ENCODE measurements around the gene TRERF1. TPM values are rescaled to one million over a fixed set of nuclear protein-coding genes. Genes with fewer than 3 reads are reported as not detected.
"Not testable (repeated sequence)": the region's sequence is repeated elsewhere in the genome, so short reads cannot be mapped to it uniquely, and the experiment has no call there.

The TRERF1 gene
- polyA plus RNA-seq (ENCODE audit: insufficient read length in 4 of 4) = 10 to 100 TPM; 12.7 to 18.7 (median 16.3) TPM

GRCh38 chr6:42451333-42452170 lies at the start of gene TRERF1:
TSS of gene TRERF1 (minus strand) at chr6:42451926. CDS start at chr6:42269590, 182,336 bp downstream.
- peak in 3 of 4 donors; percentile 46 to 71 (median 61) for DNase-seq (ENCODE audit: low read depth in 4 of 4, low spot score in 3 of 4)

GRCh38 chr6:42498473-42499128 lies 46.9 kb upstream of the TRERF1 start:
- no peak for DNase-seq (ENCODE audit: low read depth in 4 of 4, low spot score in 3 of 4)

GRCh38 chr6:42493914-42494539 lies 42.3 kb upstream of the TRERF1 start:
- DNase-seq (ENCODE audit: low read depth in 4 of 4, low spot score in 3 of 4) = no peak

- DNase-seq (ENCODE audit: low read depth in 4 of 4, low spot score in 3 of 4) = no peak
Measured at GRCh38 chr6:42488129-42488528, 36.4 kb upstream of the TRERF1 start.

- DNase-seq (ENCODE audit: low read depth in 4 of 4, low spot score in 3 of 4) = no peak
Measured at GRCh38 chr6:42484261-42484660, 32.5 kb upstream of the TRERF1 start.

GRCh38 chr6:42482174-42482573 lies 30.4 kb upstream of the TRERF1 start:
- DNase-seq (ENCODE audit: low read depth in 4 of 4, low spot score in 3 of 4) = peak in 3 of 4 donors; percentile 29 to 51 (median 50)

- no peak for DNase-seq (ENCODE audit: low read depth in 4 of 4, low spot score in 3 of 4)
Measured at GRCh38 chr6:42471714-42472113, 20.0 kb upstream of the TRERF1 start.

GRCh38 chr6:42471142-42471541 lies 19.4 kb upstream of the TRERF1 start:
- DNase-seq (ENCODE audit: low read depth in 4 of 4, low spot score in 3 of 4) = no peak

- no peak for DNase-seq (ENCODE audit: low read depth in 4 of 4, low spot score in 3 of 4)
Measured at GRCh38 chr6:42468273-42468672, 16.5 kb upstream of the TRERF1 start.

GRCh38 chr6:42467651-42468050 lies 15.9 kb upstream of the TRERF1 start:
- DNase-seq (ENCODE audit: low read depth in 4 of 4, low spot score in 3 of 4) = no peak

- not testable (repeated sequence) for DNase-seq (ENCODE audit: low read depth in 4 of 4, low spot score in 3 of 4)
Measured at GRCh38 chr6:42466470-42466869, 14.7 kb upstream of the TRERF1 start.

GRCh38 chr6:42462474-42462972 lies 10.8 kb upstream of the TRERF1 start:
- DNase-seq (ENCODE audit: low read depth in 4 of 4, low spot score in 3 of 4) = no peak

GRCh38 chr6:42460883-42461282 lies 9.2 kb upstream of the TRERF1 start:
- DNase-seq (ENCODE audit: low read depth in 4 of 4, low spot score in 3 of 4) = no peak

- DNase-seq (ENCODE audit: low read depth in 4 of 4, low spot score in 3 of 4) = no peak
Measured at GRCh38 chr6:42459888-42460287, 8.2 kb upstream of the TRERF1 start.

- DNase-seq (ENCODE audit: low read depth in 4 of 4, low spot score in 3 of 4) = no peak
Measured at GRCh38 chr6:42454428-42454791, 2.7 kb upstream of the TRERF1 start.

GRCh38 chr6:42453654-42454427 lies 2.1 kb upstream of the TRERF1 start:
- peak in 2 of 4 donors; percentile 52 to 57 for DNase-seq (ENCODE audit: low read depth in 4 of 4, low spot score in 3 of 4)

- DNase-seq (ENCODE audit: low read depth in 4 of 4, low spot score in 3 of 4) = peak; percentile 82 to 91 (median 84)
Measured at GRCh38 chr6:42453031-42453653, 1.4 kb upstream of the TRERF1 start.

GRCh38 chr6:42452171-42453030 lies 675 bp upstream of the TRERF1 start:
- peak; percentile 67 to 82 (median 73) for DNase-seq (ENCODE audit: low read depth in 4 of 4, low spot score in 3 of 4)
